Stimulated activated CD8-positive, alpha-beta memory T cell treated with anti-CD3 and anti-CD28 coated beads, Interleukin-12 subunit alpha, Interleukin-12 subunit beta, amount 100 ng/mL, for 1 hour (primary cell): ENCODE data around the gene PLD5.
"Not testable (repeated sequence)": the region's sequence is repeated elsewhere in the genome, so short reads cannot be mapped to it uniquely, and the experiment has no call there.

Experiments used
- DNase-seq: peaks from one replicate; pipeline ENCODE4 v3.0.0-alpha.2; 2020; ENCODE audit warnings: low read depth

Gene PLD5

GRCh38 chr1:242282758-242283485 is 241.6 kb downstream of the PLD5 start:
- DNase-seq, result not testable (repeated sequence)

GRCh38 chr1:242278406-242278805 is 246.1 kb downstream of the PLD5 start:
- not testable (repeated sequence) for DNase-seq

GRCh38 chr1:242276769-242277168 is 247.7 kb downstream of the PLD5 start:
- not testable (repeated sequence) for DNase-seq

GRCh38 chr1:242267004-242267403 is 257.5 kb downstream of the PLD5 start:
- DNase-seq, result not testable (repeated sequence)

- not testable (repeated sequence) for DNase-seq
Observed at GRCh38 chr1:242264419-242264818, 260.1 kb downstream of the PLD5 start.

- DNase-seq, result no peak
Observed at GRCh38 chr1:242245255-242245654, 279.2 kb downstream of the PLD5 start.

- DNase-seq, result no peak
Observed at GRCh38 chr1:242243472-242243871, 281.0 kb downstream of the PLD5 start.

GRCh38 chr1:242242983-242243382 is 281.5 kb downstream of the PLD5 start:
- DNase-seq, result no peak

- no peak for DNase-seq
Observed at GRCh38 chr1:242241936-242242335, 282.6 kb downstream of the PLD5 start.

GRCh38 chr1:242240691-242241090 is 283.8 kb downstream of the PLD5 start:
- no peak for DNase-seq

GRCh38 chr1:242240077-242240476 is 284.4 kb downstream of the PLD5 start:
- DNase-seq, result no peak

GRCh38 chr1:242239398-242239797 is 285.1 kb downstream of the PLD5 start:
- no peak for DNase-seq

GRCh38 chr1:242237051-242237450 is 287.4 kb downstream of the PLD5 start:
- no peak for DNase-seq

GRCh38 chr1:242228991-242229390 is 295.5 kb downstream of the PLD5 start:
- no peak for DNase-seq

GRCh38 chr1:242225767-242226573 is 298.5 kb downstream of the PLD5 start:
- DNase-seq, result no peak

- not testable (repeated sequence) for DNase-seq
Observed at GRCh38 chr1:242224878-242225766, 299.4 kb downstream of the PLD5 start.

GRCh38 chr1:242224461-242224860 is 300.0 kb downstream of the PLD5 start:
- DNase-seq, result no peak

GRCh38 chr1:242219905-242220304 is 304.6 kb downstream of the PLD5 start:
- no peak for DNase-seq

- no peak for DNase-seq
Observed at GRCh38 chr1:242219298-242219901, 305.1 kb downstream of the PLD5 start.

- DNase-seq, result no peak
Observed at GRCh38 chr1:242216368-242216767, 308.1 kb downstream of the PLD5 start.

GRCh38 chr1:242214455-242214854 is 310.0 kb downstream of the PLD5 start:
- not testable (repeated sequence) for DNase-seq

- not testable (repeated sequence) for DNase-seq
Observed at GRCh38 chr1:242212961-242213360, 311.5 kb downstream of the PLD5 start.
